HG02763 (cell line): ENCODE measurements around the gene KIF13A.
"Not testable (repeated sequence)": the region's sequence is repeated elsewhere in the genome, so short reads cannot be mapped to it uniquely, and the experiment has no call there.

Experiments
- ATAC-seq: cut with Tn5 transposase; IDR thresholded peaks from one replicate; pipeline ENCODE4 v1.9.1; 2021; ENCODE audit warnings: mild to moderate bottlenecking, moderate library complexity; ENCODE audit not compliant: unreplicated experiment

KIF13A gene

DNA sequence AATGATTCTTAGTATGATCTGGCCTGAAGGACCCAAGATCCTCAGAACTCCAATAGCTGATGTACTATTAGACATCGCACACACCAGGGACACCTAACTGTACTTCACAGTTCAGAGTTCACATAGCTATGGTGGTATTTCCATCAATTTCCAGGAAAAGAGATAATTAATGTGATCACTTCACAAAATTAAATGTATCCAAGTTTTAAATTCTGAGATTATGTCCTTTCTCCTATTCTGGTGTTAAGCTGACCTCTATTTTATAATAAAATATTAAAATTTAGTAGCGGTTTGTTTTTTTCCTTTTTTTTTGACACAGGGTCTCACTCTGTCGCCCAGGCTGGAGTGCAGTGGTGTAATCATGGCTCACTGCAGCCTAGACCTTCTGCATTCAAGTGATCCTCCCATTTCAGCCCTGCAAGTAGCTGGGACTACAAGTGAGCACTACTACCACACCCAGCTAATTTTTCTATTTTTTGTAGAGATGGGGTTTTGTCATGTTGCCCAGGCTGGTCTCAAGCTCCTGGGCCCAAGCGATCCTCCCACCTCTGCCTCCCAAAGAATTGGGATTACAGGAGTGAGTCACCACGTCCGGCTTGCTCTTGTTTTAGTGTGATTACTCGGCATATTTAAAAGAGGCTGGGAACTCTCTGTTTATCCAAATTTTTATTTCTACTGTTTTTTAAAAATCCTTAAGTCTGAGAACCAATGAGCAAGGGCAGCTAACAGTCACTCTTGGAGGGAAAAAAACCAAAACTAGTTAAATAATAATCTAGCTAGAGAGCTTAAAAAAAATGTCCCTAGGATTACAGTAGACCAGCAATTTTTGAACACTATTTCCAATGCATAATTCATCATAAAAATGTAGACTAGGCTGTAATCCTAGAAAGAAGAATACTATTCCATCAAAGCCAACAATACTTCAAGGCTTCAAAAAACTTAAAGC lies 16.0 kb downstream of the KIF13A start:
- no peak for ATAC-seq

DNA sequence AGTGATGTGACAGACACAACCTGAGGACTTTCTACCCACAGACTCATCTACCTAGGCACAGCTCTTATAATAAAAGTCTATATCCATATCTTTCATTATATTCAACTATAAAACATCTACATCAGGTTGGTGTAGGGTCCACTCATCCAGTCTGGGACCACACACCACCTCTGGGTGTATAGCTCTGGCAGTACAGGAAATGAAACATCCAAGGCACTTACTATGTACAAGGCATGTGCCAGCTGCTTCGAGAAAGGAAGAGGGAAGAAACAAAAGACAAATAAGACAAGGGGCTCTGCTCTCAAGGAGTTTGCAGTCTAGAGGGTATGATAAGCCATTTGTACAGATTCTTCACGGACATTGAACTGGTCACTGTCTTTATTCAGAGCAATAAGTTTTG lies 18.6 kb downstream of the KIF13A start:
- ATAC-seq, result no peak

DNA sequence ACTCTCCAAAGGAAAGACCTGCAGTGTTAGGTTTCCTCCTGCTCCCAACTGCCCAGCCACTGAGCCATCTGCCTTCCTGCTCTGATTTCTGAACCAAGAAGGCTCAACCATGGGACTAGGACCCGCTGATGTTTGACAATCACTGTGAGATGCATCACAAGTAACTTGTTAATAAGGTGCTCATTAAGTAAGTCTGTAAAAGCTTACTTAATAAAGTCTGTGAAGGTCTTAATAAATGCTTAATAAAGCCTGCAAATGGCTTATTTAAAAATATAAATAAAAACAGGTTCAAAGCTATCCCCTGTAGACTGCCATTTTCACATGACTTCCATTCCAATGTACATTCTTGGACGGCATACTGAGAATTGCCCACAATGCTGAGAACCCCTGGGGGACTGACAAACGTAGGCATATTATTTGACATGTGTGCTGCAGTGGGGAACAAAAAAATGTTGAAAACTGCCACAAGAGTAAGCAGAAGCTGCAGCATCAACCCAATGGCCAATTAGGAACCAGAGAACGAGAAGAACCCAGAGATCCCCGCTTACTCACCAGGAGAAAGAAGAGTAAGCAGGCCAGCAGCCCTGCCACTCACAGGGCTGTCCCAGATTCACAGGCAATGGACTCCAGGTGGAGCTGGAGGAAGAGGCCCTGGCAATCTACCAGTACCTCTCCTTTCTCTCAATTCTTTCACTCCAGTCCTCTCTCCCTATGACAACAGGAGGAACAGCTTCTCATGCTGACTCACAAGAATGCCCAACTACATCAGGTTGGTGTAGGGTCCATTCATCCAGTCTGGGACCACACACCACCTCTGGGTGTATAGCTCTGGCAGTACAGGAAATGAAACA lies 19.5 kb downstream of the KIF13A start:
- ATAC-seq, result no peak

DNA sequence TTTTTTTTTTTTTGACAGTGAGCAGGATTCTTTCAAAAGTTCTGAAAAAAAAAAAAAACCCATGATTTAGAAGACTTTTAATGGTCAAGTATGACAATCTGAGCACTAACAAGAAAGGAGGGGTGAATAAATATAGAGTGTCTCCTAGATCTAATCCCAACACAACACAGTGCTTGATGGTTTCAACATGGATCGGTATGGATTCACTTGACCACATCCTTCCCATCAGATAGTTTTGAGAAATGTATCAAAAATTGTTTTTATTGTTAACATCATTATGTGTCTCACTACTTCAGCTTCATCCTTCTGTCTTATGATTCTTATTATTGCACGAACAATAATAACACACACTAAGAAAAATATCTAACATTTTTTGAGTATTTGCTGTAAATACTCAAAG lies 21.0 kb downstream of the KIF13A start:
- ATAC-seq, result no peak

DNA sequence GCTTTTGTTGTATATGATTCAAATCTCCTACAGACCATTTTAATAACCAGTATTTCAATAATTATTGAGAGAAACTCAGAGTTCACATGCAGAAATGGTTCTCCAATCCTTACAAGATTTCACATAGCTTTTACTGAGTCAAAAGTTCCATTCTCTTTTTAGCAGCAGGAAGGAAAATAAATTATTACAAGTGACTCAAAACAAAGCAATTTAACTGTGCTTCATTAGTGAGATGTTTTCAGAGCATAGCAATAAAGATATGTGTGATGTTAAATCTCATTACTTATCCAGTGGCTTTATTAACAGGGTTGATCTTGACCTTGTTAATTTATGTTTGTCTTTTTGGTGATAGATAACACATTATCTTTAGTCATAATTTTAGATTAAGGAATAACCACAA lies 22.0 kb downstream of the KIF13A start:
- ATAC-seq, result no peak

GRCh38 chr6:17964633-17965032 lies 22.8 kb downstream of the KIF13A start:
- ATAC-seq, result no peak

- no peak for ATAC-seq
Measured at GRCh38 chr6:17962436-17963031, 24.9 kb downstream of the KIF13A start.

- no peak for ATAC-seq
Measured at GRCh38 chr6:17959302-17959701, 28.1 kb downstream of the KIF13A start.

GRCh38 chr6:17957904-17958620 lies 29.4 kb downstream of the KIF13A start:
- no peak for ATAC-seq

DNA sequence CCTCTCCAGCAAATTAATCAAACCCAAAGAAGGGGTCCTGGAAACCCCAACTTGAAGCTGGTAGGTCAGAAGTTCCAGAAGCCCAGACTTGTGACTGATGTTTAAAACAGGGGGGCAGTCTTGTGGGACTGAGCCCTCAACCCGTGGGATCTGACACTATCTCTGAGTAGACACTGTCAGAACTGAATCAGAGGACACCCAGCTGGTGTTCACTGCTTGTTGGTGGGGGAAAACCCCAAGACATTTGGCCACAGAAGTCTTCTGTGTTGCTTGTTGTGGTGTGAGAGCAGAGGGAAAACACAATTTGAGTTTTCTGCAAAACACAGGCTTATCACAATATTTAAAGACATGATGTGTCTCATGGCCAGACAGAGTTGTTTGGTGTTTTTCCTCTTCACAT lies 29.9 kb downstream of the KIF13A start:
- ATAC-seq, result no peak

DNA sequence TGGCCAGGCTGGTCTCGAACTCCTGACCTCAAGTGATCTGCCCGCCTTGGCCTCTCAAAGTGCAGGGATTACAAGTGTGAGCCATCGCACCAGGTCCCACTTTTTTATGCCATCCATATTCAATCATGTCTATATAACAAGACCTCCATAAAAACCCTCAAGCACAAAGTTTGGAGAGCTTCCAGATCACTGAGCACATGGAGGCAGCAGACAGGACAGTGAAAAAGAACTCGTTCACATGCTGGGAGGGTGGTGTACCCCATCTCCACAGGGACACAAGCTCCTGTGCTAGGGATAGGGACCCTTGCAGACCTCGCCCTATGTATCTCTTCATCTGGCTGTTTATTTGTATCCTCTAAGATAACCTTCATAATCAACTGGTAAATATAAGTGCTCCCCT lies 30.3 kb downstream of the KIF13A start:
- ATAC-seq, result no peak

DNA sequence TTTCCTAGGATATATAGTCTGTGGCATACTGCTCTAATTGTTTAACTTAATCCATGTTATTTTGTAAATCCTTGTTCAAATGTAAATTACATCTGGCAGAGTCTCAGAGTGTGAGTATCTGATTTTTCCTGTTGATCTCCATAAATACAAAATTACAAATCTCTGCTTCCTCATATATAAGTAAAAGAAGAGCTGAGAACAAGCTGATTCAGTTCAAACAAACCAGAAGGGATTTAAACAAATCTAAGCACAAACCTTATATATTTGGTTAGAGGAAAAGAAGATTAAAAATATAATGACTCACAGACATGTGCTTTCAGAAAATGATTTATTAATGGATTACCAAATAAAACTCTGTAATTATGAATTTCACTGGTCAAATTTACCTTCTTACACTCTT lies 37.3 kb downstream of the KIF13A start:
- no peak for ATAC-seq

GRCh38 chr6:17949168-17949567 lies 38.3 kb downstream of the KIF13A start:
- no peak for ATAC-seq

- ATAC-seq, result no peak
Measured at GRCh38 chr6:17948725-17949124, 38.7 kb downstream of the KIF13A start.

- not testable (repeated sequence) for ATAC-seq
Measured at GRCh38 chr6:17947574-17947973, 39.9 kb downstream of the KIF13A start.

DNA sequence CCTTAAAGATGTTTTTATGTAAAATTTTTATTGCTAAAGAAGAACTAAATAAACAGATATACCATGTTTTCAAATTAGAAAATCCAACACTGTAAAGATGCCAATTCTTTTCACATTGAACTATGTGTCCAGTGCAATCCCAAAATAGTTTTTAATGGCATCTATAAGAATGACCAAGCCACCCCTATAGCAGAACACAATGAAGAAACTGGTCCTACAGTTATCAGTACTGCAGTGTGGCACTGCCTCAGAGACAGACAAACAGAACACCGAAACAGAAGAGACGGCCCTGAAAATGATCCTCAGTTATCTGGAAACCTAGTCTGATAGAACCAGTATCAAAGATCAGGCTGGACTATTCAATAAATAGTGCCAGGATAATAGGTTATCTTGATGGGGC lies 41.9 kb downstream of the KIF13A start:
- no peak for ATAC-seq

DNA sequence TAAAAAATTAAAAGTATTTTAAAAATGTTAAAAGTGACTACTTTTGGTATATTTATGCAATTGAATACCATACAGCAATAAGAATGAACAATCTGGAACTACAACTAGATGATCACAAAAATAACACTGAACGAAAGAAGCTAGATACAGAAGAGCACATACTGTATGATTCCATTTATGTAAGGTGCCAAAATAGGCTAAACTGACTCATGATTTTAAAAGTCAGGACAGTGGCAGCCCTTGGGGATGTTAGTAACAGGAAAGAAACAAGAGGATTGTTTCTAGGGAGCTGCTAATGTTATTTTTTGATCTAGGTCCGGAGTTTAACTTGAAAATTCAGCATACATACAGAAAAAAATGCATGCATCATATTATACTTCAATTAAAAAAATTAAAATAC lies 42.3 kb downstream of the KIF13A start:
- no peak for ATAC-seq

DNA sequence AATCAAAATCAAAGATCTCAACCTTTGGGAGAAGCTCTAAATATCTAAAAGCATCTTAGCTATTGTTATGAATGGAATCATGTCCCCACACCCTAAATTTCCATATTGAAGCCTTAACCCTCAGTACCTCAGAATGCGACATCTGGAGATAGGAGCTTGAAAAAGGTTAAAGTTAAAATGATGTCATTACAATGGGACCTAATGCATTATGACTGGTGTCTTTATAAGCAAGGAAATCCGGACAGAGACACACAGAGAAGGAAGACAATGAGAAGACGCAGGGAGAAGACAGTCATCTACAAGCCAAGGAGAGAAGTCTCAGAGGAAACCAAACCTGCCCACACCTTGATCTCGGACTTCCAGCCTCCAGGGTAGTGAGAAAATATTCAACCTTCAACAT lies 46.1 kb downstream of the KIF13A start:
- no peak for ATAC-seq

DNA sequence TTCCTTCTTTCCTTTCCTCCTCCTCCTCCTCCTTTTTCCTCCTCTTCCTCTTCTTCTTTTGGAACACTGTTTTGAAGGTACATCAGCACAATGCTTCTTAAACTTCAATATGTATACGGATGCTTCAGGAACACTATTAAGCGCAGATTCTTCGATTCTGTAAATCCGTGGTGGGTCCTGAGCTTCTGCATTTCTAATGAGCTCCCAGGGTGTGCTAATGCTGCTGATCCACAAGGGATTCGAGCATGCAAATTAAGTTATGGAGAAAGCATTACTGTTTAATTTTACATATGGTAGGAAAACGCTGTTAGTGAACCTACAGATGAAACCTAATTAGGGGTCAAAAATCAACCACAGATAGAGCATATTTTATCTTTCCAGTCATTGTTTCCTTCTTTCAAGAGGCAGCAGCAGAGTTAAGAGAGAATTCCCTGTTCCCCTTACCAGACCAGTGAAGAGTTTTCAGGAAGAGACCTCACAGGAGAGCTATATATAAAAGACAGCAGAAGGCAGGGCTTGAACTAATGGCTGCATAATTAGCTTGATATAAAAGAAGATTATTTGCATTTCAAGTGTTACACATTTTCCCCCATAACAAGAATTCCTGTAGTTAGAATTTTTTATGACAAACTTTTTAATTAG lies 47.2 kb downstream of the KIF13A start:
- no peak for ATAC-seq

- no peak for ATAC-seq
Measured at GRCh38 chr6:17938901-17939300, 48.5 kb downstream of the KIF13A start.
